LNCaP clone FGC (cell line): ENCODE results near the gene DYNLT2B.
"Not testable (repeated sequence)": the region's sequence is repeated elsewhere in the genome, so short reads cannot be mapped to it uniquely, and the experiment has no call there.

ENCODE experiments used
- DNase-seq: peaks from one replicate; pipeline ENCODE4 v3.0.0-alpha.2; 2011; ENCODE audit warnings: low read depth
- H3K4me3 ChIP-seq: 2 replicates; pipeline ENCODE4 v1.5.1; 2011; ENCODE audit warnings: mild to moderate bottlenecking, low read depth, low read length, control low read depth
- TF ChIP-seq, protein P1 (sequence below): IDR thresholded peaks from 2 replicates; pipeline ENCODE4 v1.5.1; 2012; ENCODE audit warnings: mild to moderate bottlenecking; ENCODE audit not compliant: control insufficient read depth, insufficient read depth; ENCODE audit errors: extremely low read depth

The DYNLT2B gene

DNA sequence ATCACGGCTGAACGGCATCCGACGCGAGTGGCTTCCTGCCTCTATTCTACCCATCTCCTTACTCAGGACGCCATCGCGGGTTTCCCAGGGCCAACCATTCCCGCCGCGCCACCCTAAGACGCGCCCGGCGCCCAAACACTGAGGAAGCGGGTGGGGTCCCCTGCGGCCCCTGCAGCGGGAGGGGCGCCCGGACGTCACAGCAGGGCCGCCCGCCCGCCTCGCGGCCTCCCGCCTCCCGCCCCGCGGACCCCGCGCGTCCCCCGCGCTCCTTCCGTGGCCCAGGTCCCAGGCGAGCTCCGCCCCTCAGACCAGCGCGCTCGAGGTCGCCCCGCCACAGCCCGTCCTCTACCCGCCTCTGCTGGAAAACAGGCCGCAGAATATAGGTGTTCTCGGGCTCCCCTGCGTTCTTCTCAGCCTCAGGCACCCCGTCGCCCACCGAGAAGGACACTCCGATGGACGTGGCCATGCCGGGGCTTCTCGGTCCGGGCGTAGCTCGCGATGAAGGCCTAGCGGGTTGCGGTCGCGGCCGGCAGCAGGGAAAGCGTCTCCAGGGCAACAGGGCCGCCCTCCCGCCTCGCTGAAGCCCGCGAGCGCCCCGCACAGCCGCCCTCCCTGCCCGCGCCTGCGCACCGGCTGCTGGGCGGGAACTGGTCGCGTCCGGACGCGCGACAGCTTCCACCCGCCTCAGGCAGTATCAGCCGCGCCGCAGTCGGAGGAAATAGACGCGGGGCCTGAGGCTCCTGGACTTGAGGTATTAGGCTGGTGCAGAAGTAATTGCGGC is at the start of gene DYNLT2B:
Gene DYNLT2B, minus strand, starts transcription at position 554 of the 781 bp plus-strand sequence. Its CDS starts 88 bp downstream, at position 466.
- H3K4me3 ChIP-seq: peak within 1 kb of the TSS; percentile 59
- TF ChIP-seq, protein P1, sequence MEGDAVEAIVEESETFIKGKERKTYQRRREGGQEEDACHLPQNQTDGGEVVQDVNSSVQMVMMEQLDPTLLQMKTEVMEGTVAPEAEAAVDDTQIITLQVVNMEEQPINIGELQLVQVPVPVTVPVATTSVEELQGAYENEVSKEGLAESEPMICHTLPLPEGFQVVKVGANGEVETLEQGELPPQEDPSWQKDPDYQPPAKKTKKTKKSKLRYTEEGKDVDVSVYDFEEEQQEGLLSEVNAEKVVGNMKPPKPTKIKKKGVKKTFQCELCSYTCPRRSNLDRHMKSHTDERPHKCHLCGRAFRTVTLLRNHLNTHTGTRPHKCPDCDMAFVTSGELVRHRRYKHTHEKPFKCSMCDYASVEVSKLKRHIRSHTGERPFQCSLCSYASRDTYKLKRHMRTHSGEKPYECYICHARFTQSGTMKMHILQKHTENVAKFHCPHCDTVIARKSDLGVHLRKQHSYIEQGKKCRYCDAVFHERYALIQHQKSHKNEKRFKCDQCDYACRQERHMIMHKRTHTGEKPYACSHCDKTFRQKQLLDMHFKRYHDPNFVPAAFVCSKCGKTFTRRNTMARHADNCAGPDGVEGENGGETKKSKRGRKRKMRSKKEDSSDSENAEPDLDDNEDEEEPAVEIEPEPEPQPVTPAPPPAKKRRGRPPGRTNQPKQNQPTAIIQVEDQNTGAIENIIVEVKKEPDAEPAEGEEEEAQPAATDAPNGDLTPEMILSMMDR: no peak; the same call in 1 of the 2 replicates

DNA sequence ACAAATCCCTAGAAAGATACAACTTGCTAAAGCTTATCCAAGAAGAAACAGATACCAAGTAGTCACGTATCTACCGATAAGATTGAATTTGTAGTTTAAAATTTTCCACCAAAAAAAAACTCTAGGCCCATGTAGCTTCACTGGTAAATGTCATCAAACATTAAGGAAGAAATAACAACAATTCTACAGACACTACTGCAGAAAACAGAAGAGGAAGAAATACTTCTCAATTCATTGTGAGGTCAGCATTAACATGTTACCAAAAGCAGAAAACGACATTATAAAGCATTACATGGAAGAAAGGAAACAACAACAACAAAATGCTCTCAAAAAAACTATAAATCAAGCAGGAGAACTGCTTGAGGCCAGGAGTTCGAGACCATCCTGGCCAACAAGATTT is 47.7 kb upstream of the DYNLT2B start:
- TF ChIP-seq, protein P1: no peak
- DNase-seq: no peak
- H3K4me3 ChIP-seq: no peak overlapping the region

More for the DNA sequence above, at the start of gene DYNLT2B:
- peak; percentile 61 for DNase-seq

- TF ChIP-seq, protein P1: no peak
Measured at GRCh38 chr3:196360586-196360985, 42.5 kb upstream of the DYNLT2B start.

DNA sequence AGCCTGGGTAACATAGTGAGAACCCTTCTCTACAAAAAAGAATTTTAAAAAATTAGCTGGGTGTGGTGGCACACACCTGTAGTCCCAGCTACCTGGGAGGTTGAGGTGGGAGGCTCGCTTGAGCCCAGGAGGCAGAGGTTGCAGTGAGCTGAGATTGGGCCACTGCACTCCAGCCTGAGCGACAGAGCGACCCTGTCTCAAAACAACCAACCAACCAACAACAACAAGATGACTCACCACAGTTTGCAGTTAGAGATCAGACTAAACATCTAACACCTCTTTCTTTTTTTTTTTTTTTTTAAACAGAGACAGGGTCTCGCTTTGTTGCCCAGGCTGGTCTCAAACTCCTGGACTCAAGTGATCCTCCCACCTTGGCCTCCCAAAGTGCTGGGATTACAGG is 40.5 kb upstream of the DYNLT2B start:
- DNase-seq, H3K4me3 ChIP-seq: not testable (repeated sequence)

More at GRCh38 chr3:196360586-196360985, 42.5 kb upstream of the DYNLT2B start:
- no peak overlapping the region for H3K4me3 ChIP-seq
- no peak for DNase-seq

DNA sequence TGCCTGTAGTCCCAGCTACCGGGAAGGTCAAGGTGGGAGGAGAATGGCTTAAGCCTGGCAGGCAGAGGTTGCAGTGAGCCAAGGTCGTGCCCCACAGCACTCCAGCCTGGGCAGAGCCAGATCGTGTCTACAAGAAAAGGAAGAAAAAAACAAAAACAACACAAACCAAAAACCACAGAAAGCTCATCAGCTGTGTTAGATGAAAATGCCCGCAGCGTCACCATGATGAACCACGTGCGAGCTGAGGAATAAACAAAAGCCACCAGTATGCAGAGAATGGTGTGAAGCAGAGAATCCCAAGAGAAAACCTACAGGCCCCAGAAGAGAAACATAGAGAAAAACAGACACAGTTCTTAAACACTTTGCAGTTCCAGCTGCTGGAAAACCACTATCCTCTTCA is 39.9 kb upstream of the DYNLT2B start:
- TF ChIP-seq, protein P1: no peak
- DNase-seq: no peak
- no peak overlapping the region for H3K4me3 ChIP-seq

GRCh38 chr3:196356556-196356955 is 38.5 kb upstream of the DYNLT2B start:
- no peak for DNase-seq
- TF ChIP-seq, protein P1: no peak
- no peak overlapping the region for H3K4me3 ChIP-seq

DNA sequence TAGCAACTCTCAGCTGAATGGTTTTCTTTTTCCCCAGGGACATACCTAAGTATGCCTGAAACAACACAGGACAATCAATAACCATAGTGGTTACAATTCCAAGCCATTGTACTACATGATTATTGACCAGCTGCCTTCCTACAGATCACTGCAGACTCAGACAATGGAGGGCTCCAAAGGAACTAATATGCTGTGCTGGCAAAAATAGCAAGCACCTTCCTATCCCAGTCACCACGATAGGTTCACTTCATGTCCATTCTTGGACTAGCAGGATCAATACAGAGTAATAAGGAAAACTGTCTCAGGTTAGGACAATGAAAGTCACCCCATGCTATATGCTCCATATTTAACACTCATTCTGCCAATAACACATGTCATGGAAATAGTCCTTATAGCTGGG is 37.6 kb upstream of the DYNLT2B start:
- H3K4me3 ChIP-seq: no peak overlapping the region
- DNase-seq: no peak
- TF ChIP-seq, protein P1: no peak
